ENCODE results near the gene LRRC23. TPM values are rescaled to one million over a fixed set of nuclear protein-coding genes. Genes with fewer than 3 reads are reported as not detected.
A peak's percentile ranks its signal among the peaks of the same experiment; 100 is the strongest.

LRRC23 gene
- total and polyA plus RNA-seq, 9 of the 15 experiments (the other 6 are each of a cell fraction or from before 2014, with no cell fraction given) = 2.2 to 7.0 (median 3.0) TPM

DNA sequence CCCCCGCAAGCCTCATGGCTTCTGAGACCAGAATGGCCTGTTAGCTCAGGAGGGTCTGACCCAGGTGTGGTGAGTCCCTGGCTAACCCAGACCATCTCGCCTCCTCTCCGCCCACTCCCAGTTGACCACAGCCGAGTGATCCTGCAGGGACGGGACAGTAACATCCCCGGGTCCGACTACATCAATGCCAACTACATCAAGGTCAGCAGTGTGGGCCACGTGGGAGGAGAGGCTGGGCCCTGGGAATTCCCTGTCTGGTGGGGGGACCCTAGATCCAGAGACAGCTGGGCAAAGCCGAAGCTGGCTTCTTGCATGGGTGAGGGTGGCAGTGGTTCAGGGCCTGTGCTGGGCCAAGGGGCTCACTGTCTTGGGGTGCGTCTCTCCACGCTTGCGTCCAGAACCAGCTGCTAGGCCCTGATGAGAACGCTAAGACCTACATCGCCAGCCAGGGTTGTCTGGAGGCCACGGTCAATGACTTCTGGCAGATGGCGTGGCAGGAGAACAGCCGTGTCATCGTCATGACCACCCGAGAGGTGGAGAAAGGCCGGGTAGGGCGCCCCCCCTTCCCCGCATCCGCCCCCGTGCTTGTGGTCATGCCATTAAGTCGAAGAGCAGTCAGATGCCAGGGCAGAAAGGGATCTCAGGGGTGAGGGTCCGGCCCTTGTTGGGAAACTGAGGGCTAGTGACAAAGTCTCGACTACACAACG lies 51.6 kb downstream of the LRRC23 start:
- ChIA-PET CTCF (ENCODE audit: low intra/inter-chr PET ratio) (interaction anchor here (0.5 kb wide), 1 partner anchor 71 kb away, joined by 7 read pairs; no protein-coding TSS in a partner anchor), POLR2A (interaction anchor here (0.9 to 8.0 kb wide), 2 partner anchors 9 to 11 kb away, joined by 3 to 98 read pairs; partner anchors contain the start of genes C12orf57 and RNU7-1)
- no peaks in the 10 kb centered on the region for H4K20me1 ChIP-seq (replicated peaks; ENCODE audit: control insufficient read depth, insufficient read depth, low read length)
- no peak overlapping the region for H2AFZ ChIP-seq (ENCODE audit: low read depth, low read length)
- no peaks in the 10 kb centered on the region for H3K36me3 ChIP-seq (ENCODE audit: control insufficient read depth, insufficient read depth, low read length)
- peaks cover 16 to 67% of the 10 kb centered on the region in 2 experiments for H3K4me1 ChIP-seq (replicated peaks in 1 of 2; ENCODE audit: control insufficient read depth in 2 of 2, insufficient read depth in 2 of 2, low read length in 2 of 2)
- WGBS (ENCODE audit: insufficient coverage, low coverage, missing lambda C conversion rate) = 73% methylated on average over 15 of the region's 28 CpGs
- no peaks in the 10 kb centered on the region for H3K27me3 ChIP-seq (ENCODE audit: control insufficient read depth in 2 of 2, insufficient read depth in 2 of 2, low read length in 2 of 2)
- no peak for DNase-seq (ENCODE audit: extremely low read depth in 1 of 4, low spot score in 3 of 4)
- no peak for ATAC-seq
- BruUV-seq (replicated peaks) = no TSS peak
- peak overlapping the region in 1 of 2 experiments; percentile 17; a peak in 2 of 4 replicates for H3K9ac ChIP-seq (ENCODE audit: insufficient read depth in 1 of 2, low read depth in 2 of 2, low read length in 2 of 2)
- no peaks in the 10 kb centered on the region for H3K9me3 ChIP-seq (replicated peaks; ENCODE audit: control insufficient read depth, insufficient read depth, low read depth, low read length)
- in situ Hi-C loops (cut with MboI) (no loop called here), intact Hi-C loops (cut with micrococcal nuclease) (no loop called here)
- H3K4me3 ChIP-seq = no peak overlapping the region
- no peak for FAIRE-seq
- no peaks in the 10 kb centered on the region for H3K9me1 ChIP-seq (ENCODE audit: control insufficient read depth, insufficient read depth, low read length)
- H3K27ac ChIP-seq (ENCODE audit: extremely low read depth, low read depth, low read length) = no peak overlapping the region
- no peak overlapping the region for H3K4me2 ChIP-seq (ENCODE audit: insufficient read depth, low read length)
- no peak for TF ChIP-seq ZNF785 (CRISPR knock-in tag; IDR thresholded peaks at IDR 0.05)
- TF ChIP-seq, protein P1, sequence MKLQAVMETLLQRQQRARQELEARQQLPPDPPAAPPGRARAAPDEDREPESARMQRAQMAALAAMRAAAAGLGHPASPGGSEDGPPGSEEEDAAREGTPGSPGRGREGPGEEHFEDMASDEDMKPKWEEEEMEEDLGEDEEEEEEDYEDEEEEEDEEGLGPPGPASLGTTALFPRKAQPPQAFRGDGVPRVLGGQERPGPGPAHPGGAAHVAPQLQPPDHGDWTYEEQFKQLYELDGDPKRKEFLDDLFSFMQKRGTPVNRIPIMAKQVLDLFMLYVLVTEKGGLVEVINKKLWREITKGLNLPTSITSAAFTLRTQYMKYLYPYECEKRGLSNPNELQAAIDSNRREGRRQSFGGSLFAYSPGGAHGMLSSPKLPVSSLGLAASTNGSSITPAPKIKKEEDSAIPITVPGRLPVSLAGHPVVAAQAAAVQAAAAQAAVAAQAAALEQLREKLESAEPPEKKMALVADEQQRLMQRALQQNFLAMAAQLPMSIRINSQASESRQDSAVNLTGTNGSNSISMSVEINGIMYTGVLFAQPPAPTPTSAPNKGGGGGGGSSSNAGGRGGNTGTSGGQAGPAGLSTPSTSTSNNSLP (IDR thresholded peaks at IDR 0.05; ENCODE audit: borderline replicate concordance, low read depth, low read length) = no peak
- TF ChIP-seq TRIM28 (IDR thresholded peaks at IDR 0.05) = no peak
- TF ChIP-seq SETDB1 (IDR thresholded peaks at IDR 0.05; ENCODE audit: low read length) = no peak
- no peak for TF ChIP-seq SAFB (IDR thresholded peaks at IDR 0.05; ENCODE audit: borderline replicate concordance, low read depth, low read length)
- no peak for TF ChIP-seq ZNF431 (CRISPR knock-in tag; IDR thresholded peaks at IDR 0.05)
- H3K79me2 ChIP-seq (ENCODE audit: control insufficient read depth, insufficient read depth, low read length) = peaks cover 5% of the 10 kb centered on the region; the same call in 2 of the 3 replicates
